Left ventricle myocardium inferior (tissue), 1 donor: Measurements from ENCODE around the gene PSMD14. TPM values are rescaled to one million over a fixed set of nuclear protein-coding genes. Genes with fewer than 3 reads are reported as not detected.

Source experiments
- DNase-seq: peaks from one replicate; pipeline ENCODE4 v3.0.0-alpha.2; 2020
- H3K27ac ChIP-seq: fragments of 200-600 bp; replicated peaks from 2 replicates; pipeline ENCODE4 v1.8.0; 2021
- H3K27me3 ChIP-seq: fragments of 200-600 bp; 2 replicates; pipeline ENCODE4 v1.8.0; 2021; ENCODE audit warnings: low read depth
- H3K36me3 ChIP-seq: fragments of 200-600 bp; 2 replicates; pipeline ENCODE4 v1.8.0; 2021
- H3K4me1 ChIP-seq: fragments of 200-600 bp; 2 replicates; pipeline ENCODE4 v1.8.0; 2021
- H3K4me3 ChIP-seq: fragments of 200-600 bp; 2 replicates; pipeline ENCODE4 v1.8.0; 2021; ENCODE audit warnings: mild to moderate bottlenecking, moderate library complexity
- H3K9me3 ChIP-seq: fragments of 200-600 bp; replicated peaks from 2 replicates; pipeline ENCODE4 v1.8.0; 2021
- CTCF ChIP-seq: fragments of 200-600 bp; IDR thresholded peaks from 2 replicates; pipeline ENCODE4 v1.8.0; 2021; ENCODE audit warnings: antibody characterized with exemption, mild to moderate bottlenecking, borderline replicate concordance
- intact Hi-C: fragments of 100-400 bp; cut with micrococcal nuclease; formaldehyde crosslinking; loops from one replicate; pipeline ENCODE4 v1.11.0; 2022
- total RNA-seq: library from RNA; stranded (reverse); fragmentation: NEBNext Ultra II Directional; extraction: Animal tissue kit (Norgen Biotek cat#: 25700); gene quantifications from one replicate; pipeline ENCODE4 v1.2.1, GENCODE V29; 2021
- donor health status: DM: no; HTN: yes; CAD: no; lungs with severe emphysema.

Gene PSMD14
- total RNA-seq, 1 donor from 2014 or later, result 42.3 TPM

DNA sequence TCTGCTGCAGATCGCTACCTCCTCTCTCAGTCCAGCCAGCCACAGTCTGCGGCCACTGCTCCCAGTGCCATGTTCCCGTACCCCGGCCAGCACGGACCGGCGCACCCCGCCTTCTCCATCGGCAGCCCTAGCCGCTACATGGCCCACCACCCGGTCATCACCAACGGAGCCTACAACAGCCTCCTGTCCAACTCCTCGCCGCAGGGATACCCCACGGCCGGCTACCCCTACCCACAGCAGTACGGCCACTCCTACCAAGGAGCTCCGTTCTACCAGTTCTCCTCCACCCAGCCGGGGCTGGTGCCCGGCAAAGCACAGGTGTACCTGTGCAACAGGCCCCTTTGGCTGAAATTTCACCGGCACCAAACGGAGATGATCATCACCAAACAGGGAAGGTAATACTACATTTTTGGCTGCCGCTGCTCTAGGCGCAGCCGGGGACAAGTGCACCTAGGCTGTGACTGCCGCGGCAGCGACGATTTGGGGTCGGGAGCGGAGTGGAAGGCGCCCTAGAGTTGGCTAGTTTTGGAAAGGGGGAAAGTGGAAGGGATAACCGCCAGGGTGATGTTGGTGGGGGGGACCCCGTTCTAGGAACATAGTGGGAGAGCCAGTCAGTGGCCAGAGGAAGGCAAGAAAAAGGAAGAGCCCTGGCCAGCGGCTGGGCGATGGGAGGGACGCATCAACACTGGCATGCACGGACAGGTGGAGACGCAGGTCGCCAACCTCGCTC lies 108.6 kb downstream of the PSMD14 start:
- no peaks in the 10 kb centered on the region for H3K36me3 ChIP-seq
- H3K27me3 ChIP-seq, result peaks cover 85% of the 10 kb centered on the region
- no peak for TF ChIP-seq CTCF
- DNase-seq, result no peak
- peaks cover 51% of the 10 kb centered on the region for H3K4me1 ChIP-seq
- H3K27ac ChIP-seq, result no peak overlapping the region
- no peaks in the 10 kb centered on the region for H3K9me3 ChIP-seq
- intact Hi-C loops, result no loop called here
- peak overlapping the region; percentile 67 for H3K4me3 ChIP-seq

DNA sequence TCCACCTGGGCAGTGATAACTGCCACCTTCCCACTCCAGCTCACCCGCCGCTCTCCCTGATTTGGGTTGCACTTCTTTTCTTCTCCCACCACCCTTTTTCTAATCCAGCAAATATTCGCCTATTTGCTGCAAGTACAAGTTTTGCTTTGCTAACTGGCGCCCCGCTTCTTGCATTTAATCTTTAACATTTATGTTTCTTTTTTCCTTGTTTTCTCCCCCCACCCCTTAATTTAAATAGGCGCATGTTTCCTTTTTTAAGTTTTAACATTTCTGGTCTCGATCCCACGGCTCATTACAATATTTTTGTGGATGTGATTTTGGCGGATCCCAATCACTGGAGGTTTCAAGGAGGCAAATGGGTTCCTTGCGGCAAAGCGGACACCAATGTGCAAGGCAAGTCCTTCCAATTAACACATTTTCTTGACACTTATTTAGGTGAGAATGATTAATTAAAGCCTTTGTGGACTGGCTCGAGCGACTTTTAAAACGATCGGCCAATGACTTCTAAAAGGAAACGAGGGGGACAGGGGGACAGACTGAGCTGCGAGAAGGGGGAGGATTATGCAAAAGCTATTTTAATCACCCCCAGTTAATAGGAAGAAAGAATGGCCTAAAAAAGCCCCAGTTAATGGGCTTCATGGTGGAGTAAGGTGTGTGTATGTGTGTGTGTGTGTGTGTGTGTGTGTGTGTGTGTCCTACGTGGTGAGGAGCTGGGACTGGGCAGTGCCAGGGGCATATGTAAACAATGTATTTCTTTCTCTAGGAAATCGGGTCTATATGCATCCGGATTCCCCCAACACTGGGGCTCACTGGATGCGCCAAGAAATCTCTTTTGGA lies 109.4 kb downstream of the PSMD14 start:
- Histone ChIP-seq H3K4me1 (peaks cover 51% of the 10 kb centered on the region), H3K27me3 (peaks cover 93% of the 10 kb centered on the region), H3K27ac (no peak overlapping the region), H3K9me3 (no peaks in the 10 kb centered on the region), H3K4me3 (peak overlapping the region; percentile 67), H3K36me3 (no peaks in the 10 kb centered on the region)
- intact Hi-C loops, result no loop called here
- DNase-seq, result no peak
- TF ChIP-seq CTCF, result no peak

DNA sequence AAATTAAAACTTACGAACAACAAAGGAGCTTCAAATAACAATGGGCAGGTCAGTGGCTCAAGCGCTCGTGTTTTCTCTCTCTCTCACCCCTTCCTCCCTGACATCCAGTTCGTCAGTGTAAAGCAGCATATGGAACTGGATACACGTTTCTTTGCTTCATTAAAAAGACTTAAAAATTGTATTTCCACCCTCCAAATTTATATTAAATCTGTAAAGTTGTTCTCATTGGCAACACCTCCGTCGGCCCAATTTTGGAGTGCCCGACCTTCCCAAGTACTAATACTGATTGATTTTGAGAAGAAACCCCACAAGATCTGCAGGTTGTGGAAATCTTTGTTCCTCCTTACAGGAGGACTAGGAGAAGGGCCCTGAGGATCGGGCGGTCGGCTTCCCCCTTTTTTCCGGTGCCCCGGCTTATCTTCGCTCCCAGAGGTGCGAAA lies 110.1 kb downstream of the PSMD14 start:
- no peak overlapping the region for H3K27ac ChIP-seq
- no peaks in the 10 kb centered on the region for H3K36me3 ChIP-seq
- intact Hi-C loops, result no loop called here
- H3K4me1 ChIP-seq, result peaks cover 54% of the 10 kb centered on the region
- H3K9me3 ChIP-seq, result no peaks in the 10 kb centered on the region
- no peak for DNase-seq
- H3K4me3 ChIP-seq, result peak overlapping the region; percentile 40
- peaks cover 100% of the 10 kb centered on the region for H3K27me3 ChIP-seq
- no peak for TF ChIP-seq CTCF

DNA sequence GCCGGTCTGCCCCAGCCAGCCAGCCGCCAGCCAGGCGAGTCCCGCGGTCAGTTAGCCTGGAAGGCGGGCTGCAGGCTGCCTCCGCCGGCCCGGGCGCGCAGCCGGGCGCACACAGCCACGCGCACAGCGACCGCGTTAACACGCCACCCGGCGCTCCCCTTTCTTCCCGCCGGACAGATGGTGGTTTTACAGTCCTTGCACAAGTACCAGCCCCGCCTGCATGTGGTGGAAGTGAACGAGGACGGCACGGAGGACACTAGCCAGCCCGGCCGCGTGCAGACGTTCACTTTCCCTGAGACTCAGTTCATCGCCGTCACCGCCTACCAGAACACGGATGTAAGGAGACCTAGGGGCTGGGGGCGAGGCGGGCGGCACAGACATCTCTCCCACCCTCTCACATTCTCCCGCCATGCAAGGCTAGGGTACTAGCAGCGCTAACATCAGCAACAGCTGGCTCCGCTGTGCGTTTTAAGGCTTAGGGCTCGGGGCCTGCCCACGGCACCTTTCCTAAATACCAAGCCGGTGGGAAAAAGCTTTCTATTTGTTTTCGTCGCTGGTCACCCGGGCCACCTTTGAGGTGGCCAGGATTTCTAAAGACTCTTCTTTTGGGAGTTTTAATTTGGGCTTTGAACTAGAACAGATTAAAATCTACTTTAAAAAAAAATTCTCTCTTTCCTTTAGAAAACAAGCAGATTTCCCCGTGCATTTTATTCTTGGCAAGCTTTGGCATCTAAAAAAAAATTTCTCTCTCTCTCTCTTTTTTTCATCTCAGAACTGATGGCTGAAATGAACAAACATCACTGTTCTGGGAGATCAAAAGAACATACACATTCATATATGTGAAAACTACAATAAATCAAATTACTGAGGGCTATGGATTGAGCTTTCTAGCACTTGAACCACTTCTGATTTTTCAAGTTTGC lies 110.8 kb downstream of the PSMD14 start:
- Histone ChIP-seq H3K27me3 (peaks cover 100% of the 10 kb centered on the region), H3K4me1 (peaks cover 60% of the 10 kb centered on the region), H3K27ac (no peak overlapping the region), H3K4me3 (peak overlapping the region; percentile 40), H3K36me3 (no peaks in the 10 kb centered on the region), H3K9me3 (no peaks in the 10 kb centered on the region)
- intact Hi-C loops, result no loop called here
- no peak for DNase-seq
- no peak for TF ChIP-seq CTCF

DNA sequence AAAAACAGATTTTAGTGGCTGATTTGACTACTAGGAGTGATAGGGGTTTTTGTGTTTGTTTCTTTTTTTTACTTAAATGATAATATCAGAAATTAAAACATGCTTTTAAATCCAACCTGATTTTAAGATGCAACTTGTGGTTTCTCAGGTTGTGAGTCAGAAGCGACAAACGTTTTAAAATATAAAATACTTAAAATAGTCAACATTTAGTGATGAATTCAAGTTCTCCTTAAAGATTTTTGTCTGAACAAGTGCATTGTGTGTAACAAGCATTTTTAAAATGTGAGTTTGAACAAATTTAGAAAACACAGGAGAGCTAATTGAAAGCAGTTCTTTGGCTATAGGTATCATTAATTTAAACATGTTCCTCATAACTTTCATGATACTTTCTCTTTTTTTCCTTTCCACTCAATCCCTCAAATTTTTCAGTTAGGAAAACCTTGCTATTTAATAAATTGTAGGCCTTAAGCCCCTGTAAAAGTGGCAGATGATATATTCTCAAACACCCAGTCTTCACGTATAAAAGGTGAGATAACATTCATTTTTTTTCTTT lies 111.5 kb downstream of the PSMD14 start:
- Histone ChIP-seq H3K36me3 (no peaks in the 10 kb centered on the region), H3K4me3 (no peak overlapping the region), H3K9me3 (no peaks in the 10 kb centered on the region), H3K4me1 (peaks cover 56% of the 10 kb centered on the region), H3K27me3 (peaks cover 100% of the 10 kb centered on the region), H3K27ac (no peak overlapping the region)
- intact Hi-C loops, result no loop called here
- no peak for TF ChIP-seq CTCF
- no peak for DNase-seq
